ENCODE results near the gene SPATA33. TPM values are rescaled to one million over a fixed set of nuclear protein-coding genes. Genes with fewer than 3 reads are reported as not detected.

The SPATA33 gene
- total RNA-seq, 4 donors from 2014 or later = 6.0 to 8.9 (median 7.5) TPM

GRCh38 chr16:89646270-89646669, 11.4 kb upstream of the SPATA33 start:
- 97 to 100% methylated on average over 20 to 22 of the region's 22 CpGs for WGBS, 2 donors
- Histone ChIP-seq H3K27me3 (no peaks in the 10 kb centered on the region), H3K36me3 (peaks cover 27 to 29% of the 10 kb centered on the region in 2 donors), H3K4me3 (replicated peaks in 1 of 3) (no peak overlapping the region), H3K27ac (no peak overlapping the region), H3K9me3 (no peaks in the 10 kb centered on the region), H3K4me1 (peaks cover 0 to 5% of the 10 kb centered on the region in 2 donors)
- TF ChIP-seq CTCF (IDR thresholded peaks at IDR 0.05) = no peak
- TF ChIP-seq POLR2A (IDR thresholded peaks at IDR 0.05) = no peak
- no peak for DNase-seq
- intact Hi-C loops (cut with DNase I) = no loop called here

- Histone ChIP-seq H3K36me3 (peaks cover 27 to 29% of the 10 kb centered on the region in 2 donors), H3K4me3 (replicated peaks in 1 of 3) (no peak overlapping the region), H3K27me3 (no peaks in the 10 kb centered on the region), H3K9me3 (no peaks in the 10 kb centered on the region), H3K4me1 (no peaks in the 10 kb centered on the region), H3K27ac (no peak overlapping the region)
- WGBS, 2 donors = 86 to 97% methylated on average over 3 to 6 of the region's 12 CpGs
- intact Hi-C loops (cut with DNase I) = no loop called here
- TF ChIP-seq CTCF (IDR thresholded peaks at IDR 0.05) = no peak
- TF ChIP-seq POLR2A (IDR thresholded peaks at IDR 0.05) = no peak
- DNase-seq = no peak
Measured at GRCh38 chr16:89646906-89647305, 10.7 kb upstream of the SPATA33 start.

- Histone ChIP-seq H3K27me3 (no peaks in the 10 kb centered on the region), H3K36me3 (peaks cover 8% of the 10 kb centered on the region in 2 donors), H3K27ac (no peak overlapping the region), H3K9me3 (no peaks in the 10 kb centered on the region), H3K4me1 (peaks cover 3 to 5% of the 10 kb centered on the region in 2 donors), H3K4me3 (replicated peaks in 1 of 3) (no peak overlapping the region)
- TF ChIP-seq POLR2A (IDR thresholded peaks at IDR 0.05) (no peak), CTCF (IDR thresholded peaks at IDR 0.05) (no peak)
- 93 to 97% methylated on average over 15 of the region's 15 CpGs for WGBS, 2 donors
- DNase-seq = no peak
- intact Hi-C loops (cut with DNase I) = no loop called here
Measured at GRCh38 chr16:89651584-89651983, 6.1 kb upstream of the SPATA33 start.

GRCh38 chr16:89653656-89654295, 3.9 kb upstream of the SPATA33 start:
- 88 to 92% methylated on average over 9 to 10 of the region's 10 CpGs for WGBS, 2 donors
- DNase-seq = no peak
- Histone ChIP-seq H3K36me3 (no peaks in the 10 kb centered on the region), H3K27me3 (no peaks in the 10 kb centered on the region), H3K4me1 (peaks cover 8 to 14% of the 10 kb centered on the region in 2 donors), H3K27ac (no peak overlapping the region), H3K4me3 (replicated peaks in 1 of 3) (no peak overlapping the region), H3K9me3 (no peaks in the 10 kb centered on the region)
- no peak for TF ChIP-seq CTCF (IDR thresholded peaks at IDR 0.05)
- no peak for TF ChIP-seq POLR2A (IDR thresholded peaks at IDR 0.05)
- intact Hi-C loops (cut with DNase I) = no loop called here

GRCh38 chr16:89655062-89655643, 2.5 kb upstream of the SPATA33 start:
- intact Hi-C loops (cut with DNase I) = no loop called here
- Histone ChIP-seq H3K4me1 (peaks cover 8 to 15% of the 10 kb centered on the region in 2 donors), H3K36me3 (no peaks in the 10 kb centered on the region), H3K27me3 (no peaks in the 10 kb centered on the region), H3K9me3 (no peaks in the 10 kb centered on the region), H3K4me3 (replicated peaks in 1 of 3) (no peak overlapping the region), H3K27ac (no peak overlapping the region)
- TF ChIP-seq CTCF (IDR thresholded peaks at IDR 0.05) (no peak), POLR2A (IDR thresholded peaks at IDR 0.05) (no peak)
- DNase-seq = no peak
- 88 to 92% methylated on average over 10 of the region's 10 CpGs for WGBS, 2 donors
